ENCODE results near the gene NACC2. TPM values are rescaled to one million over a fixed set of nuclear protein-coding genes. Genes with fewer than 3 reads are reported as not detected.
A peak's percentile ranks its signal among the peaks of the same experiment; 100 is the strongest.

NACC2 gene
- total RNA-seq, 5 donors from 2014 or later (not counting 1 experiment from before 2014, with no cell fraction given), result 4.2 to 11.7 (median 11.3) TPM

- Mint-ChIP-seq H3K27me3 (peaks cover 0 to 3% of the 10 kb centered on the region in 2 donors), H3K27ac (no peak overlapping the region), H3K9me3 (no peaks in the 10 kb centered on the region), H3K36me3 (no peaks in the 10 kb centered on the region), H3K4me3 (peak overlapping the region in 1 of 3 donors; percentile 59), H3K4me1 (peaks cover 16 to 30% (median 24%) of the 10 kb centered on the region in 3 donors)
- no peak overlapping the region for H3K27ac ChIP-seq (ENCODE audit: low read length)
- H3K9me3 ChIP-seq, result no peaks in the 10 kb centered on the region
- peaks cover 2 to 42% of the 10 kb centered on the region in 2 experiments for H3K4me1 ChIP-seq (ENCODE audit: control insufficient read depth in 1 of 2, extremely low read depth in 1 of 2, insufficient read depth in 2 of 2, low read length in 2 of 2)
- ChIA-PET POLR2A (no interaction called here), CTCF (no interaction called here)
- H3K36me3 ChIP-seq (ENCODE audit: control insufficient read depth in 2 of 2, extremely low read depth in 1 of 2, insufficient read depth in 1 of 2, low read length in 1 of 2), result no peaks in the 10 kb centered on the region
- H3K27me3 ChIP-seq (replicated peaks in 1 of 2; ENCODE audit: control insufficient read depth in 2 of 2, extremely low read depth in 1 of 2, insufficient read depth in 2 of 2, low read length in 1 of 2), result peaks cover 0 to 51% of the 10 kb centered on the region in 2 experiments
- H3K4me3 ChIP-seq (ENCODE audit: control insufficient read depth in 1 of 2, extremely low read depth in 1 of 2, low read length in 1 of 2), result no peak overlapping the region
- no peak for DNase-seq
- 93% methylated on average over 8 of the region's 8 CpGs for WGBS (ENCODE audit: insufficient coverage)
- ATAC-seq (replicated peaks in 1 of 4), result no peak
Observed at GRCh38 chr9:135989157-135989556, 105.9 kb downstream of the NACC2 start.

- no peak overlapping the region for H3K27ac ChIP-seq (ENCODE audit: low read length)
- POLR2A ChIA-PET, result no interaction called here
- DNase-seq, result no peak
- no peaks in the 10 kb centered on the region for H3K9me3 ChIP-seq
- H3K27me3 ChIP-seq (replicated peaks in 1 of 2; ENCODE audit: control insufficient read depth in 2 of 2, extremely low read depth in 1 of 2, insufficient read depth in 2 of 2, low read length in 1 of 2), result peaks cover 0 to 57% of the 10 kb centered on the region in 2 experiments
- H3K4me1 ChIP-seq (ENCODE audit: control insufficient read depth in 1 of 2, extremely low read depth in 1 of 2, insufficient read depth in 2 of 2, low read length in 2 of 2), result peaks cover 2 to 42% of the 10 kb centered on the region in 2 experiments
- H3K9me3 Mint-ChIP-seq, result no peaks in the 10 kb centered on the region
- peaks cover 0 to 3% of the 10 kb centered on the region in 2 donors for H3K27me3 Mint-ChIP-seq
- CTCF ChIA-PET, result no interaction called here
- no peak for ATAC-seq (replicated peaks in 1 of 4)
- H3K36me3 ChIP-seq (ENCODE audit: control insufficient read depth in 2 of 2, extremely low read depth in 1 of 2, insufficient read depth in 1 of 2, low read length in 1 of 2), result no peaks in the 10 kb centered on the region
- no peaks in the 10 kb centered on the region for H3K36me3 Mint-ChIP-seq
- no peak overlapping the region for H3K4me3 ChIP-seq (ENCODE audit: control insufficient read depth in 1 of 2, extremely low read depth in 1 of 2, low read length in 1 of 2)
- 95% methylated on average over 17 of the region's 17 CpGs for WGBS (ENCODE audit: insufficient coverage)
- H3K4me3 Mint-ChIP-seq, result no peak overlapping the region
- no peak overlapping the region for H3K27ac Mint-ChIP-seq
- H3K4me1 Mint-ChIP-seq, result peaks cover 16 to 28% (median 24%) of the 10 kb centered on the region in 3 donors
Observed at GRCh38 chr9:135988493-135988892, 106.6 kb downstream of the NACC2 start.

- Histone ChIP-seq H3K9me3 (no peaks in the 10 kb centered on the region), H3K36me3 (ENCODE audit: control insufficient read depth in 2 of 2, extremely low read depth in 1 of 2, insufficient read depth in 1 of 2, low read length in 1 of 2) (no peaks in the 10 kb centered on the region), H3K27ac (ENCODE audit: low read length) (no peak overlapping the region), H3K4me1 (ENCODE audit: control insufficient read depth in 1 of 2, extremely low read depth in 1 of 2, insufficient read depth in 2 of 2, low read length in 2 of 2) (peaks cover 2 to 37% of the 10 kb centered on the region in 2 experiments), H3K27me3 (replicated peaks in 1 of 2; ENCODE audit: control insufficient read depth in 2 of 2, extremely low read depth in 1 of 2, insufficient read depth in 2 of 2, low read length in 1 of 2) (peaks cover 0 to 57% of the 10 kb centered on the region in 2 experiments), H3K4me3 (ENCODE audit: control insufficient read depth in 1 of 2, extremely low read depth in 1 of 2, low read length in 1 of 2) (no peak overlapping the region)
- ChIA-PET CTCF (no interaction called here), POLR2A (no interaction called here)
- no peak for DNase-seq
- Mint-ChIP-seq H3K27ac (no peak overlapping the region), H3K27me3 (peaks cover 0 to 3% of the 10 kb centered on the region in 2 donors), H3K9me3 (no peaks in the 10 kb centered on the region), H3K4me3 (no peak overlapping the region), H3K4me1 (peaks cover 16 to 28% (median 24%) of the 10 kb centered on the region in 3 donors), H3K36me3 (no peaks in the 10 kb centered on the region)
- 89% methylated on average over 13 of the region's 16 CpGs for WGBS (ENCODE audit: insufficient coverage)
- ATAC-seq (replicated peaks in 1 of 4), result no peak
Observed at GRCh38 chr9:135987838-135988404, 107.2 kb downstream of the NACC2 start.

GRCh38 chr9:135986605-135987004, 108.5 kb downstream of the NACC2 start:
- Histone ChIP-seq H3K27me3 (replicated peaks in 1 of 2; ENCODE audit: control insufficient read depth in 2 of 2, extremely low read depth in 1 of 2, insufficient read depth in 2 of 2, low read length in 1 of 2) (peaks cover 0 to 63% of the 10 kb centered on the region in 2 experiments), H3K36me3 (ENCODE audit: control insufficient read depth in 2 of 2, extremely low read depth in 1 of 2, insufficient read depth in 1 of 2, low read length in 1 of 2) (no peaks in the 10 kb centered on the region), H3K4me1 (ENCODE audit: control insufficient read depth in 1 of 2, extremely low read depth in 1 of 2, insufficient read depth in 2 of 2, low read length in 2 of 2) (peaks cover 0 to 24% of the 10 kb centered on the region in 2 experiments), H3K27ac (ENCODE audit: low read length) (no peak overlapping the region), H3K4me3 (ENCODE audit: control insufficient read depth in 1 of 2, extremely low read depth in 1 of 2, low read length in 1 of 2) (no peak overlapping the region), H3K9me3 (no peaks in the 10 kb centered on the region)
- POLR2A ChIA-PET, result no interaction called here
- no peaks in the 10 kb centered on the region for H3K9me3 Mint-ChIP-seq
- CTCF ChIA-PET, result no interaction called here
- H3K27me3 Mint-ChIP-seq, result peaks cover 0 to 3% of the 10 kb centered on the region in 2 donors
- DNase-seq (no peak), ATAC-seq (replicated peaks in 1 of 4) (no peak)
- no peak overlapping the region for H3K27ac Mint-ChIP-seq
- WGBS (ENCODE audit: insufficient coverage), result 83% methylated on average over 9 of the region's 15 CpGs
- peaks cover 12 to 17% (median 14%) of the 10 kb centered on the region in 3 donors for H3K4me1 Mint-ChIP-seq
- no peaks in the 10 kb centered on the region for H3K36me3 Mint-ChIP-seq
- no peak overlapping the region for H3K4me3 Mint-ChIP-seq

GRCh38 chr9:135985889-135986288, 109.2 kb downstream of the NACC2 start:
- WGBS (ENCODE audit: insufficient coverage), result 85% methylated on average over 20 of the region's 21 CpGs
- Mint-ChIP-seq H3K36me3 (no peaks in the 10 kb centered on the region), H3K27ac (no peak overlapping the region), H3K9me3 (no peaks in the 10 kb centered on the region), H3K4me1 (peaks cover 5 to 13% (median 10%) of the 10 kb centered on the region in 3 donors), H3K4me3 (no peak overlapping the region), H3K27me3 (peaks cover 0 to 3% of the 10 kb centered on the region in 2 donors)
- no peaks in the 10 kb centered on the region for H3K36me3 ChIP-seq (ENCODE audit: control insufficient read depth in 2 of 2, extremely low read depth in 1 of 2, insufficient read depth in 1 of 2, low read length in 1 of 2)
- ATAC-seq (replicated peaks in 1 of 4), result no peak
- H3K9me3 ChIP-seq, result no peaks in the 10 kb centered on the region
- H3K4me1 ChIP-seq (ENCODE audit: control insufficient read depth in 1 of 2, extremely low read depth in 1 of 2, insufficient read depth in 2 of 2, low read length in 2 of 2), result peaks cover 0 to 18% of the 10 kb centered on the region in 2 experiments
- ChIA-PET POLR2A (no interaction called here), CTCF (no interaction called here)
- DNase-seq, result no peak
- H3K27ac ChIP-seq (ENCODE audit: low read length), result no peak overlapping the region
- H3K27me3 ChIP-seq (replicated peaks in 1 of 2; ENCODE audit: control insufficient read depth in 2 of 2, extremely low read depth in 1 of 2, insufficient read depth in 2 of 2, low read length in 1 of 2), result peaks cover 0 to 62% of the 10 kb centered on the region in 2 experiments
- H3K4me3 ChIP-seq (ENCODE audit: control insufficient read depth in 1 of 2, extremely low read depth in 1 of 2, low read length in 1 of 2), result no peak overlapping the region

- H3K9me3 Mint-ChIP-seq, result no peaks in the 10 kb centered on the region
- no peaks in the 10 kb centered on the region for H3K36me3 Mint-ChIP-seq
- ATAC-seq (replicated peaks in 1 of 4) (no peak), DNase-seq (no peak)
- Histone ChIP-seq H3K36me3 (ENCODE audit: control insufficient read depth in 2 of 2, extremely low read depth in 1 of 2, insufficient read depth in 1 of 2, low read length in 1 of 2) (no peaks in the 10 kb centered on the region), H3K27ac (ENCODE audit: low read length) (no peak overlapping the region), H3K9me3 (no peaks in the 10 kb centered on the region), H3K4me1 (ENCODE audit: control insufficient read depth in 1 of 2, extremely low read depth in 1 of 2, insufficient read depth in 2 of 2, low read length in 2 of 2) (peaks cover 0 to 20% of the 10 kb centered on the region in 2 experiments), H3K27me3 (replicated peaks in 1 of 2; ENCODE audit: control insufficient read depth in 2 of 2, extremely low read depth in 1 of 2, insufficient read depth in 2 of 2, low read length in 1 of 2) (peaks cover 0 to 66% of the 10 kb centered on the region in 2 experiments), H3K4me3 (ENCODE audit: control insufficient read depth in 1 of 2, extremely low read depth in 1 of 2, low read length in 1 of 2) (no peak overlapping the region)
- H3K4me3 Mint-ChIP-seq, result no peak overlapping the region
- CTCF ChIA-PET, result no interaction called here
- POLR2A ChIA-PET, result no interaction called here
- peaks cover under 1 to 10% (median 10%) of the 10 kb centered on the region in 3 donors for H3K4me1 Mint-ChIP-seq
- peaks cover 0 to 3% of the 10 kb centered on the region in 2 donors for H3K27me3 Mint-ChIP-seq
- WGBS (ENCODE audit: insufficient coverage), result 92% methylated on average over 14 of the region's 14 CpGs
- H3K27ac Mint-ChIP-seq, result no peak overlapping the region
Observed at GRCh38 chr9:135985459-135985774, 109.7 kb downstream of the NACC2 start.

All from T-cell (primary cell).